Measurements from ENCODE around the gene WFIKKN2.
A peak's percentile ranks its signal among the peaks of the same experiment; 100 is the strongest.
"Not testable (repeated sequence)": the region's sequence is repeated elsewhere in the genome, so short reads cannot be mapped to it uniquely, and the experiment has no call there.

Gene WFIKKN2

DNA sequence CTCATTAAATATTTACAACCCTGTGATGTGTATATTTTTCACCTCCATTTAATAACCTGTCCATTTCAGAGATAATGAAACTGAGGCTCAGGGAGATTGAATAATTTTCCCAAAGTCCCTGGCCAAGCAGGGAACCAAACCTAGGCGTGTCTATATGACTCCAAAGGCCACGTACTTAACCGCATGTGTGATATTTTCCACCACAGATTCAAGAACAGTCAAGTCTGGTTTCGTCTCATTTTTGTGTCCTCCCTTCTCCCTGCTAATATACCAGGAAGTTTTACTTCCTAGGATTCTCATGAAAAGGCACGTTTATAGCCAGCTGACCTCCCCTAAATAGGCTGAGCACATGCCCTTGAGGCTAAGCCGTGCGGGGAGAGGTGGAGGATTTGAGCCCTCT is 15.3 kb downstream of the WFIKKN2 start:
- no peak overlapping the region for H3K4me3 ChIP-seq (ENCODE audit: low read length)
- TF ChIP-seq, protein P1, sequence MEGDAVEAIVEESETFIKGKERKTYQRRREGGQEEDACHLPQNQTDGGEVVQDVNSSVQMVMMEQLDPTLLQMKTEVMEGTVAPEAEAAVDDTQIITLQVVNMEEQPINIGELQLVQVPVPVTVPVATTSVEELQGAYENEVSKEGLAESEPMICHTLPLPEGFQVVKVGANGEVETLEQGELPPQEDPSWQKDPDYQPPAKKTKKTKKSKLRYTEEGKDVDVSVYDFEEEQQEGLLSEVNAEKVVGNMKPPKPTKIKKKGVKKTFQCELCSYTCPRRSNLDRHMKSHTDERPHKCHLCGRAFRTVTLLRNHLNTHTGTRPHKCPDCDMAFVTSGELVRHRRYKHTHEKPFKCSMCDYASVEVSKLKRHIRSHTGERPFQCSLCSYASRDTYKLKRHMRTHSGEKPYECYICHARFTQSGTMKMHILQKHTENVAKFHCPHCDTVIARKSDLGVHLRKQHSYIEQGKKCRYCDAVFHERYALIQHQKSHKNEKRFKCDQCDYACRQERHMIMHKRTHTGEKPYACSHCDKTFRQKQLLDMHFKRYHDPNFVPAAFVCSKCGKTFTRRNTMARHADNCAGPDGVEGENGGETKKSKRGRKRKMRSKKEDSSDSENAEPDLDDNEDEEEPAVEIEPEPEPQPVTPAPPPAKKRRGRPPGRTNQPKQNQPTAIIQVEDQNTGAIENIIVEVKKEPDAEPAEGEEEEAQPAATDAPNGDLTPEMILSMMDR (IDR thresholded peaks at IDR 0.05; ENCODE audit: insufficient read depth, low read depth, low read length, missing control alignments), result no peak
- DNase-seq (ENCODE audit: low read depth), result peak; percentile 81

DNA sequence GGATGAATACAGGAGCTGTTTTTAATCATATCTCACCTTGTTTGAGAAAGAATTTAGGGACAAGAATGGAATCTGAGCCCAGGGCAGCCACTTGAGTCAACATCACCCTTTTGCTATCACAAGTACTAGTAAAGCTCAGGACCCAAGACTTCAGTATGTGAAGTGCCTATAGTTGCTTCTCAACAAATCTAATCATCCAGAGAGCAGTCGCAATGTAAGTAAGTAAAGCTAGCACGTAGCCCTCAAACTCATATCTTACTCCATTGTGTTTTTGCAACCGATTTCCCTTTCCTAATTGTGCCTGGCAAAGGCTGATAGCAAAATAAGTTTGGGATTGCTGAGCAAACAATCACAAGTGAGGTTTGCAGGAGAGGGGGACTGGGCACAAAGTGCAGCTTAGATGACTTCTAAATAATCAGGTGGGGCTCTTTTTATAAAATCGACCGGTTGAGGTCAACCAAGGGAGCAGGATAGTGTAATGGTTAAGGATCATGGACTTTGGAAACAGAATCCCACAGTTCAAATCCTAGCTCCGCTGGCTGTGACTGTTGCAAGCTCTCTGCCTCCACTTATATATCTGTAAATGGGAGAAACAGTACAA is 17.7 kb downstream of the WFIKKN2 start:
- no peak for DNase-seq (ENCODE audit: low read depth)
- TF ChIP-seq, protein P1 (IDR thresholded peaks at IDR 0.05; ENCODE audit: insufficient read depth, low read depth, low read length, missing control alignments), result no peak
- H3K4me3 ChIP-seq (ENCODE audit: low read length), result no peak overlapping the region

DNA sequence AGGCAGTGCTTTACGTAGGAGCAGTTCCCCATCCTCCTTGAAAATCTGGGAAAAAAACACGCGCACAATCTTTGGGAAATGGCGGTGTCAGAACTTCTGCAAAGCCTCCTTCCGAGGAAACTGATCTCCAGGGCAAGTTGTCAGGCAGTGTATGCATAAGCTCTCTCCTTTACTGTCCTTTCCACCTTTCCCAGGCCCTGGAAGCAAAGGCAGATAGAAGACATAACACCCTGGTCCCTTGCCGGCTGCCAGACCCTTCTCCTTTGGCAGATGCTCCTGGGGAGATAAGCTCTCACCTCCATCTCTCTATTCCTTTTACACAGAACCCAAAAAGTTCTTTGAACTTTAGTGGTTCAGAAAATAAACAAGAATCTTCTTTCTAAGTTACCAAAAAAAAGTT is 18.4 kb downstream of the WFIKKN2 start:
- H3K4me3 ChIP-seq (ENCODE audit: low read length), result no peak overlapping the region
- TF ChIP-seq, protein P1 (IDR thresholded peaks at IDR 0.05; ENCODE audit: insufficient read depth, low read depth, low read length, missing control alignments), result no peak
- DNase-seq (ENCODE audit: low read depth), result no peak

DNA sequence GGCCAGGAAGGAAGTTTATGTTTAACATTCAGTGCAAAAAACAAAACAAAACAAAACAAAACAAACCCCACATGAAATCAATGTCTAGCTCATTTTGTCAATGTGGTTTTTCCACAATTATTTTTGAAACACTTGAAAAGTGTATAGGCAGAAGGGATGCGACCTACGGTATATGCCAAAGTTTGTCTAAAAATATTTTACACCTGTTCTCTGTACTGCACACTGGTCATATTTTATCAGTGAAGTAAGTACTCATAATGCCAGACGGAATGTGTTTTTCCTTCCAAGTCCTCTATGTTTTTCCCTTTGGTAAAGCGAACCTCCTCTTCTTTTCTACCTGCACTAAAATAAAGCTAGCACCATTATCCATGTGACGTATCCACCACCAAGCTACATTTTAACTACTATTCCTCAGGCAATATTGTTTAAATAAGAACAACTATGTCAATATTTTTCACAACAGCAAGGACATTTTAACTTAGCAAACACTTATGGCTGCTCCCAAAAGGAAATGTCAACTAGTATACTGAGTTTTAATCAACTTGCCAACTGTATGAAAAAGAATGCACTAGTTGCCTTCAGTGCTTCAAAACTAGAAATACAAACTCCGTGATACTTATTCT is 20.4 kb downstream of the WFIKKN2 start:
- H3K4me3 ChIP-seq (ENCODE audit: low read length), result no peak overlapping the region
- TF ChIP-seq, protein P1 (IDR thresholded peaks at IDR 0.05; ENCODE audit: insufficient read depth, low read depth, low read length, missing control alignments), result no peak
- DNase-seq (ENCODE audit: low read depth), result no peak

DNA sequence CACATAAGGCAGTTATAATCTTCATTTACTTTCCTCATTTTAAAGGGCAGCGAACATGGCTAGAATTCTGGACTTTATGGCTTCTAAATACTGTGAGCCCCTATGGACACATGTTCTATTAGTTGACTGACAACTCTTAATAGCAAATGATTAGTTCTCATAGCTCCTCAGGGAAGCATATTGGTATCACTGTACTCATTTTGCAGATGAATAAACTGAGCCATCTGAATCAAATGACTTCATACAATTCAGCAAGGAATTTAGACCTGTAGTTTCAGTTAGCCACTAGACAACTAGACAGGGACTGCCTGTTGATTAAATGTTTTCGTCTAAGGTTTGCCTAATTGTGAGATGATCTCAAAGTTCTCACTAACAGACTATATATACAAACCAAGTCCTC is 21.0 kb downstream of the WFIKKN2 start:
- H3K4me3 ChIP-seq (ENCODE audit: low read length), result no peak overlapping the region
- TF ChIP-seq, protein P1 (IDR thresholded peaks at IDR 0.05; ENCODE audit: insufficient read depth, low read depth, low read length, missing control alignments), result no peak
- no peak for DNase-seq (ENCODE audit: low read depth)

DNA sequence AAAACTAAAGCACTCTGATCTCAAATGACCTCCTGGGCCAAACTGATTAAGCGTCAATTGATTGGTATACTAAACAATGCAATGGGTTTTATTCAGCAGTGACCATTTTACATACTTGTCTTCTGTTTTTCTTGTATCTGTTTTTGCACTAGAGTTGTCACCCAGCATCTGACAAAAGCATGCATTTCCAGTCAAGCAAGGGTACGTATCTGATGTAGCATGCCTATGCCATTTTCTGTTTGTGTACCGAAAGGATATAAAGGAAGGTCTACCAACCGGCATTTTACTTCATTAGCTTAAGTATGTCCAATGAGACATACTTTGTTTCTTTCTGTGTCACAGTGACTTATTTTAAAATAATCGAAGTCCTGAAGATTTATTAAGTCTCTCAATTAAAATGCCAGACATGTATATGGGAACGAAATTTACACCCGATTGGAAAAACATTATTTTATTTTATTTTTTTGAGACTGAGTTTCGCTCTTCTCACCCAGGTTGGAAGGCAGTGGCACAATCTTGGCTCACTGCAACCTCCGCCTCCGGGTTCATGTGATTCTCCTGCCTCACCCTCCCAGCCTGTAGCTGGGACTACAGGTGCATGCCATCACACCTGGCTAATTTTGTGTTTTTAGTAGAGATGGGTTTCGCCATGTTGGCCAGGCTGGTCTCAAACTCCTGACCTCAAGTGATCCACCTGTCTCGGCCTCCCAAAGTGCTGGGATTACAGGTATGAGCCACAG is 23.3 kb downstream of the WFIKKN2 start:
- H3K4me3 ChIP-seq (ENCODE audit: low read length), result no peak overlapping the region
- DNase-seq (ENCODE audit: low read depth), result no peak
- TF ChIP-seq, protein P1 (IDR thresholded peaks at IDR 0.05; ENCODE audit: insufficient read depth, low read depth, low read length, missing control alignments), result no peak

DNA sequence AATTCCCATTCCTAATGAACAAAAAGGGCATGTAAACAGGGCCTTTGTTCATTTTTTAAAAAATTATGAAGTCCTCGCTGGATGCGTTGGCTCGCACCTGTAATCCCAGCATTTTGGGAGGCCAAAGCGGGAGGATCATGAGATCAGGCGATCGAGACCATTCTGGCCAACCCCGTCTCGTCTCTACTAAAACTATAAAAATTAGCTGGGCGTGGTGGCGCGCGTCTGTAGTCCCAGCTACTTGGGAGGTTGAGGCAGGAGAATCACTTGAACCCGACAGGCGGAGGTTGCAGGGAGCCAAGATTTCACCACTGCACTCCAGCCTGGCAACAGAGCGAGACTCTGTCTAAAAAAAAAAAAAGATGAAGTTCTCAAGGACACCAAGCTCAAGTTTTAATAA is 24.3 kb downstream of the WFIKKN2 start:
- not testable (repeated sequence) for DNase-seq (ENCODE audit: low read depth)

More for the DNA sequence above, 24.3 kb downstream of the WFIKKN2 start:
- not testable (repeated sequence) for H3K4me3 ChIP-seq (ENCODE audit: low read length)

Measured in epithelial cell of esophagus (primary cell).